SIG-M5 treated with dmso at 0.1 percent for 504 hours (cell line): ENCODE results near the gene MAS1.
"Not testable (repeated sequence)": the region's sequence is repeated elsewhere in the genome, so short reads cannot be mapped to it uniquely, and the experiment has no call there.

Experiments used
- DNase-seq: peaks from one replicate; lab custom pipeline; 2025; ENCODE audit not compliant: unreplicated experiment; lab: John Stamatoyannopoulos, UW

The MAS1 gene

DNA sequence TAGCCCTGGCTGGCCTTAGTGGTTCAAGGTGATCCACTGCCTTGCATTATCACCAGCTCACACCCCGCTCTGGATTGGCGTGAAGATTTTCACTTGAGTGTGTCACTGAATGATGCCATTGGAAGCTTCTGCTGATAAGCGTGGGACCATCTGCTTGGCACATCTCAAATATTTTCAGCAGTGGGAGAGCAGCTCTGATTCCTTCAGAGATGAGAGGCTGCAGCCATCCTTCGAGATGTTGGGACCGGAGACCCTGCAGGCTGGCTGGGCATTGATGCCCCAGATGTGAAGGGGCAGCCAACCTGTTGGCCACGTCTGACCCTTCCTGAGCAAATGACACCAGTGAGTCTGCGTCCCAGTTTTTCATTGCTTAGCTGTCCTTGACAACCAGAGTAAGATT lies at the start of gene MAS1:
TSS of gene MAS1 (plus strand) at position 197 of the 400 bp plus-strand sequence. CDS start 15,968 bp downstream, outside the sequence.
- no peak for DNase-seq

DNA sequence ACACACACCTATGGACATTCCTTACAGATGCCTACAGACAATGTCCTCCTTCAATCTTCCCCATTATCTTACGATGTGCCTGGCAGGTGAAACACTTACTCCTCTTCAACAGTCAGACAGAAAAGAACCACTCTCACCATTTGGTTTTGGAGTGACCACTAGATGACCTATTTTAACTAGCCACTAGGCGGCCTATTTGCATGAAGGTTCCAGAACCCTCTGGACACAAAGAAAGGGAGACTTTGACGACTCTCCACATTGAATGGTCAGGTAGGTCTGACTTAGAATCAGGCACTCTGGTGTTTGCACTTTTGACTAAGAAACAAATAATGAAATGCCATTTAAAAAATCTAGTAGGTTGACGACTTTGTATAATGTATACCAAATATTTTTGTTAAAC lies 48.8 kb upstream of the MAS1 start:
- no peak for DNase-seq

DNA sequence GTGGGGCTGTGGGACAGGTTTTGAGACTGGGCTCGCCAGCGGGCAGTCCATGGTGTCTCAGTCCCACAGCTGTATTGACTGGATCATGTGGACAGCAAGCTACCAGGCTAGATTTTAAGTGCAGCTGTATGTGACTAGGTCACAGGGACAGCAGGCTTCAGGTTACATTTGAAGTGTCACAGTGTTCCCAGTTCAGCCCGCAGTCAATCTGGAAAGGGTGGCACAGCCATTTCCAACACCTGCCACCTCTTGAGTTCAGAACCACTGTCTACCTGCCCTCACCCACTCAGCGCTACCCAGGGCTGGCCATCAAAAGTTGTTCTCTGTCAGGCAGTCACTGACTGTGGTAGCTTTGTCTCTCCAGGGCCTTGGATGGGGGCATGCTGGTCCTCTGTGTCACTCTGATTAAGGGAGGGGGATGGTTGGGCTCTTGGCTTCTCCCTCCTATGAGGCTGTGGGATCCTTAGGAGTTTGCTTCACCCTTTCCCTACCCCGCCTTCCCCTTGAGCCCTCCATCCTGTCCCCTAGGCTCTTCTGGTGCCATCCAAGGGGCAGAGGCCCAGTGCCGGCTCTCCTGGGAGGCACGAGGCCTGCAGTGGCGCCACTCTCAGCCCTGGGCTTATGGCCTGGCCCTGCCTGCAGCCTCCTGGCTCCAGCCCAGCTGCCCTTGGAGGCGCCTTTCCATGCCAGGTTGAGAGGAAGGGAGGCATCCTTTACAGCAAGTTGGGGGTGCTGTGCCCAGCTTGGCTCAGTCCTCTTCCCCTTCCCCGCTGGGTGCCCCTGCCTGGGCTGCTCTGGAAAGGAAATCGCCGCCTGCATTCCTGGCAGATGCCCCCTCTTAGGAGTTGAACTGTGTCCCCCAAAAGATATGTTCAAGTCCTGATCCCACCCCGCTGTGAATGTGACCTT lies 45.8 kb upstream of the MAS1 start:
- DNase-seq: no peak

DNA sequence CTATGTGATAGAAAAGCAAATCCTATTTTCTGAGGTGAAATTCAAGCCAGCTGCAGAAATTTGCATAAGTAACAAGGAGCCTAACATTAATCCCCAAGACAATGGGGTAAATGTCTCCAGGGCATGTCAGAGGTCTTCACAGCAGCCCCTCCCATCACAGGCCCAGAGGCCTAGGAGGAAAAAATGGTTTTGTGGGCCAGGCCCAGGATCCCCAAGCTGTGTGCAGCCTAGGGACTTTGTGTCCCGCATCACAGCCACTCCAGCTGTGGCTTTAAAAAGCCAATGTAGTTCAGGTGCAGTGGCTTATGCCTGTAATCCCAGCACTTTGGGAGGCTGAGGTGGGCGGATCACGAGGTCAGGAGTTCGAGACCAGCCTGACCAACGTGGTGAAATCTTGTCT lies 42.2 kb upstream of the MAS1 start:
- DNase-seq: not testable (repeated sequence)

DNA sequence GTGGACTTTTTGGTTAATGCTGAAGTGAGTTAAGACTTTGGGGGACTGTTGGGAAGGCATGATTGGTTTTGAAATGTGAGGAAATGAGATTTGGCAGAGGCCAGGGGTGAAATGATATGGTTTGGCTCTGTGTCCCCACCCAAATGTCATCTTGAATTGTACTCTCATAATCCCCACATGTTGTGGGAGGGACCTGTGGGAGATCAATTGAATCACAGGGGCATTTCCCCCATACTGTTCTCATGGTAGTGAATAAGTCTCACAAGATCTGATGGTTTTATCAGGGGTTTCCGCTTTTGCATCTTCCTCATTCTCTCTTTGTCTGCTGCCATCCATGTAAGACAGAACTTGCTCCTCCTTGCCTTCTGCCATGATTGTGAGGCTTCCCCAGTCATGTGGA lies 40.9 kb upstream of the MAS1 start:
- not testable (repeated sequence) for DNase-seq

DNA sequence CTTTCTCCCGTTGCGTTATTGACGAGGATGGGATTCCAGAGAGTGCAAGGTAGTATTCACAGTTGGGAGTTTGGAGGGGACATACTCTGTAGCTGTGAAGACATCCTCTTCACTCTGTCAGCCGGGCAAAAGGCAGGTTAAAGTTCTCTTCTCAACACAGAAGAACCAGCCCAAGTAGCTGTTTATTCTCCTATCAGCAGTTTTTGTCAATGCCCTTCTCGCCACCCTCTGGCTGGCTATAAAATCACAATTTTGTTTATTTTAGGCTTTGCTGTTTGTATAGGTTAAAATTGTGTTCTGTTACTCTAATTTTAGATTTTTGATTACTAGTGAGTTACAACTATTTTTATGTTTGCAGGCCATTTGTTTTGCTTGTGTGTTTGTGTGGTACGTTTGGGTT lies 37.9 kb upstream of the MAS1 start:
- DNase-seq: peak; percentile 45

DNA sequence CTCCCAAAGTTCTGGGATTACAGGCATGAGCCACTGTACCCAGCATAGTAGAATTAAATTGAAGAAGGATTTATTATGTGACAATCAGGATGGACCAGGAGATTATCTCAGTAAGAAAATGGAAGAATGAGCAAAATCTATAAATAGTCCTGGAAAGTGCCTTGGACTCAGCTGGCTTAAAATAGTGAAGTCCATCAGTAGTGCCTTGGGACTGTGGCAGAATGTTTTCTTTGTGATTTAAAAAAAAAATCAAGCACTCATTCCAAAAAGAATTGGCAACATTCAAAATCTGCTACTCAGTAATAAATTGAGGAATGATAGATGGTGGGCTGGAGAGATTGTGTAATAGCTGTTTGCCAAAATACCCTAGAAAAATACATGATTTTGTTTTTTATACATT lies 37.0 kb upstream of the MAS1 start:
- no peak for DNase-seq

DNA sequence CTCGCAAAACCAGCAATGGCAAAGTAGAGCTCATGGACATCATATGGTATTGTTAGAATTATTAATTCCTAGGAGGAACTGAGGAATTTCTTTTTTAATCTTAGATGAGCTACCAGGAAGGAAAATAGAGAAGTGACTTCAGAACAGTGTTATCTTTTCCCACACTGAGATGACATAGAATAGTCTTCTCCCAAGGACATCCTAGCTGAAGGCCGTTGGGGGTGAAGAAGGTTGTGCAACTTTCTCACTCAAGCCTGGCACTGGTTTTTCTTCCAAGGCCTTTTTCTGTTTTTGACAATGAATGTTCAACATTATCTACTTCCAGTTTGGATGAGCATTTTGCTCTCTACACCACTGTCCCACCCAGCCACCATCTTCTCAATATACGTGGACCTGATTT lies 35.8 kb upstream of the MAS1 start:
- no peak for DNase-seq

DNA sequence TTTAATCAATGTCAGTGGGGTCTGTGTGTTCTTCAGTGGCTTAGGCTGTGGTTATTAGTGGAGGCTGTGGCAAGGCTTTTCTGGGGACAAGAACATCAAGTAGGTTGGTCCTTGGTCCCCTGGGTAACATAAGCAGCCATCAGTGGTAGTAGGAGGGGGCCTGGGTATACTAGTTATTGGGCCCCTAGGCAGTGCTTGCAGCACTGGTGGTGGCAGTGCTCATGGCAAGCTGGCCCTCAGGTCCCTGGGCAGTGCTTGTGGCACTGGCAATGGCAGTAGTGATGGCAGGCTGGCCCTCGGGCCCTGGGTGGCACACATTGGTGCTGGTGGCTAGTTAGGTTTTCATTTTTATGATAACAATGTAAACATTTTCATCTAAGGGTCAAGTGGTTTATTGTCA lies 32.5 kb upstream of the MAS1 start:
- no peak for DNase-seq

DNA sequence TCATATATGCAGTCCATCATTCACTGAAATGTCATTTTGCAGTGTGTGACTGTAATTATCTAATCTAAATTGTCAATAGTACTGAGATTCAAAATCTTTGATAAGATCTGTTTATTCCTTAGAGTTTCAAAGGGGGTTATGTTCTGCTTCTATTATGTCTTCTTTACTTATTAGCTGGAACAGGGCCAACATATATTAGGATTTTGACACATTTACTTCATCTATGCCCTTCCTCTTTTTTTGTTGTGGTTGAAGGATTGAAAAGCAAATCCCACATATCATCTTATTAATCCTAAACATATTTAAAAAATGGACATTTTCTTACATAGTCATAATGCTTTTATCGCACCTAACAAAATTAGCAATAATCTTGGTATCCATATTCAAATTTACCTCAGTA lies 30.3 kb upstream of the MAS1 start:
- no peak for DNase-seq

DNA sequence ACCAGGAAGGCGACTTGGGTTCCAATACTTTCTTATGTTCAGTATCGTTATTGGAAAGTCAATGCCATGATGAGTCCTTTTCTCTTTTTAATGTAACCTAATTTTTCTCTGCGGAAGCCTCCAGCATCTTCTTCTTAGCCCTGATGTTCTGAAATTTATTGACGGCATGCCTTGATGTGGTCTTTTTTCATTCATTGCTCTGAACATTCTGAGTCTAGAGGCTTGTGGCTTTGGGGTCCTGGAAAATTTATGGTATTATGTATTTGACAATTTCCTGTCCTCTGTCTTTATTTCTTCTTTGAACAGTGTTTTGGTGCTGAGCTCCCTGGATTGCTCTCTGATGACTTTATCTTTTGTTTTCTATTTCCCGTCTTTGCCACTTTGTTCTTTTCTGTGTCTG lies 28.7 kb upstream of the MAS1 start:
- no peak for DNase-seq

DNA sequence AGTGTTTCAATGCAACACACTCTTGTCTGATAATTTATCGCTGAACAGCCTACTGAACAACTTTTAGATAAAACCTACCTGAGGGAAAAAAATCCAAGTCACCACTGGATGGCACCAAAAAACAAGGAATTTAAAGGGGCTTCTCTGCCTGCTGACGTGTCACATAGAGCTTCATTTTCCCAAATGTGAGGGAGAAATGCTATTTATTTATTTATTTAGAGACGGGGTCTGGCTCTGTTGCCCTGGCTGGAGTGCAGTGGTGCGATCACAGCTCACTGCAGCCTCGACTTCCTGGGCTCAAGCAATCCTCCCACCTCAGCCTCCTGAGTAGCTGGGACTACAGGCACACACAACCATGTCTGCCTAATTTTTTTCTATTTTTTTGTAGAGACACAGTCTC lies 27.4 kb upstream of the MAS1 start:
- DNase-seq: peak; percentile 52

DNA sequence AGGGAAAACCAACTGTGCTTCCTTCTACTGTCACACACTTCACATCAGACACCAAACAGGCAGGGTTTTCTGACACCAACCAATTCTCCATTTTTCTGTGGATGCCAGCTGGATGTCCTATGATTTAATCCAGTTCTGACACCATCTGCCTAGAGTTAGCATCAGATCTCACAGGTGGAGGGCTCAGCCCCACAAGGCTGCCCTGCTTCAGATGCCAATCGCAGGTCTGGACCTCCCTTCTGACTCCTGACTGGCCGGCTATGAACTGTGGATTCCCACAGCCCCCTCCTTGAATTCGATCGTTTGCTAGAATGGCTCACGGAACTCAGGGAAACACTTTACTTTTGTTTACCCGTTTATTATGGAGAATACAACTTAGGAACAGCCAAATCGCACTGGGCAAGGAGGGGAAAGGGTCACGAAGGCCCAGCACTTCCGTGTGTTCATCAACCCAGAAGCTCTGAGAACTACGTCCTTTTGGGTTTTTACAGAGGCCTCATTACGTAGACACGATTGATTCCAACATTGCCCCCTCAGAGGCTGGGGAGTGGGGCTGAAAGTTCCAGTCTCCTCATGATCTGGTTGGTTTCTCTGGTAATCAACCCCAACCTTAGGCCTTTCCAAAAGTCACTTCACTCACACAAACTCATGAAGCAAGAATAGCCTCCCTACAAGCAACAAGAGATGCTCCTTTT lies 25.4 kb upstream of the MAS1 start:
- DNase-seq: no peak

DNA sequence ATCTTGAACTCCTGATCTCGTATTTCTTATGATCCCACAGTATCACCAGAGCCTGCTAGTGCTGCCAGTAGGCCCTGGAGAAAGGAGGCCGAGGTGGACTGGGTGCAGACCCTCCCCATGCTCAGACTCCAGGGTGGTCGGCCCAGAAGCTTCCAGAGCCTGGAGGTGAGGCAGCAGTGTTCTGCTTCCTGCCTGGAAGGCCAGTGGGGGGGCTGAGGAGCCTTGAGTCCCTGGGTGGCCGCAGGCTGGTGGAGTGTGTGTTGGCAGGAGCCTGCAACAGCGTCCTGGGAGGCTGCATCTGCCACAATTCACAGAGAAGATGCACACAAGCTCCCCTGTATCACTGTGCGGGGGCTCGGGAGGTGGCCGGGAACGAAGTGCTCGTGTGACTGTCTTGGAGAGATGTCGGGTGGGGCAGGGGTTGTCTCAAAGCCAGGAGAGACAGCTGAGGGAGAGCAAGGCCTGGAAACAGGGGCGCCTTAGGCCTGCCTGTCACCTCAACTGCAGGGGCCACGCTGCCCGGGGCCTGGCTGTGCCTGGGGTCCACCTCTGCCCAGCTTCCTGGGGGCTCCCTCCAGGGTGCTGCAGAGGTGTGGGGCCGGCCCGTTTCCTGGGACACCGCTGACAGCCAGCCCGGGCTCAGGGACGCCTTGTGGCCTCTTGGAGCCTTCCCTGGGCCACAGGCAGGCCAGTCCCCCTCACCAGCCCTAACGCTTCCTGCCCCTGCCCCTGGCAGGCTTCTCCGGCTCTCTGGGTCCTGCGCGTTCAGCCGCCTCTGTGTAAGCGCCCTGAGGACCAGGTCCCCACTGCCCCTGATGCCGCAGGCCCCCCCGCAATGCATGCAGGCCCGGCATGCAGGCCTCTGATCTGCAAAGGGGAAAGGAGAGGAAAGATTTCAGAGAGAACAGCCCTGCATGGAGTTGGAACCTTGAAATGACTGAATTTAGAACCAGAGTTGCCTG lies 24.2 kb upstream of the MAS1 start:
- DNase-seq: no peak

DNA sequence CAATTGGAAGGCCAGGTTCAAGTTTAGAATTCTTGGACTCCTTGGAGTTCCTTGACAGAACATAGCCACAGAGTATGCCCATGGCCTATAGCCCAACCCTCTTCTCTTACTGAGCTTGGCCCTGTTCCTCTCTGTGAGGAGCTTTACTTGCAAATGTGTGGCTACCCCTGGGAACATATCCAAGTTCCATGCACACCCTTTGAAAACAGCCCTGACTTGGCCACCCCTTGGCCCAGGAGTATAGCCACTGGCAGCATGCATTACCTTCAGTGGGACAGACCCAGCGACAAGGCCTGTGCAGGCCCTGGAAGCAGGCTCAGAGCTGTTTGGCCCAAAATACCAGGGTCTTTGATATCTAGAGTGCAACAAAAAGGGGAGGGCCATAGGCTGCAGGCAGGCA lies 19.5 kb upstream of the MAS1 start:
- no peak for DNase-seq

DNA sequence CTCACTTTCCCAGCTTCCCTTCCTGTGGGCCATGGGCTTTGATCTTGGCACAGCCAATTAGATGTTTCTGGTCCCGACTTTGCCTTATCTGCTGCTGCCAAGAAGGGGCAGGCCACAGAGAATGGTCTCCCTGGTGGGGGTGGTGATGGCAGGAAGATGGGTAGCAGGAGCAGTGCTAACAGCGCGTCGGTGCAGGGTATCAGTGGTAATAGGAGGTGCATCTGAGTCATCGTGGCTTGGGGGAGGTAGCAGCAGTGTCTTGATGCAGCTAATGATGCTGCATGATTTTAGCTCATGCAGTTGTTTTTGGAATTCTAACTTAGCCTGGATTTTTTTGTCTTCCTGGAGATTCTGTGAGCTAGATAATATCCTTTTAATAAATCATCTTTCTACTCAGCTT lies 18.9 kb upstream of the MAS1 start:
- no peak for DNase-seq

DNA sequence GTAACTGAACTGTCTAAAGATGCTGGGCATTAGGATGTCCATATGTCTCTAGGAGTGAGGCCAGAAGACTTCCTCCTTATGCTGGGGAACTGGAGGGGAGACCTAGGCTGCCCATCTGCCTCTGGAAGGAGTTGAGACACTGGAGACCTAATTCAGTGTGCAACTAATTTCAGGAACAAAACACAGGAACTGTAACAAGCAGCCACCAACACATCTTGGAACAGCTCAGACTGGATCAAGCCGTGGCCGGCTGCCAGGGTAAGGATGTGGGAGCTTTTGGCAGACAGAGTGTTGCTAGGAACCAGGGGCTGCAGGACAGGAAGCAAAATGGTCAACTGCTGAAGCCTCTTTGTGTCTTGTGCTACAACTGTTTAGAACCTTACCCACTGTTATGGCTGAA lies 16.4 kb upstream of the MAS1 start:
- no peak for DNase-seq

DNA sequence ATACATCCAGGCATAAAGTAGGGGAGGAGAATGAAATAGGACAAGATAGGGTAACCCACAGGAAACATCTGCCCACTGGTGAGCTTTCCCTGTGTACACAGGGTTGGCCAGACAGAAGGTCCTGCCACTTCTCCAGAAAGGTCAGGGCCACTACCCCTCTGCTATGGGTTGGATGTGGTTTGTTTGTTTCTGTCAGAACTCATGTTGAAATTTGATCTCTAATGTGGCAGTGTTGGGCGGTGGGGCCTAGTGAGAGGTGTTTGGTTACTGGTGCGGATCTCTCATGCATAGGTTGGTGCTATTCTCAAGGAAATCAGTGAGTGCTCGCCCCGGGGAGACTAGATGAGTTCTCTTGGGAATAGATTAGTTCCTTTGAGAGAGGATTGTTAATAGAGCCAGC lies 15.6 kb upstream of the MAS1 start:
- no peak for DNase-seq

DNA sequence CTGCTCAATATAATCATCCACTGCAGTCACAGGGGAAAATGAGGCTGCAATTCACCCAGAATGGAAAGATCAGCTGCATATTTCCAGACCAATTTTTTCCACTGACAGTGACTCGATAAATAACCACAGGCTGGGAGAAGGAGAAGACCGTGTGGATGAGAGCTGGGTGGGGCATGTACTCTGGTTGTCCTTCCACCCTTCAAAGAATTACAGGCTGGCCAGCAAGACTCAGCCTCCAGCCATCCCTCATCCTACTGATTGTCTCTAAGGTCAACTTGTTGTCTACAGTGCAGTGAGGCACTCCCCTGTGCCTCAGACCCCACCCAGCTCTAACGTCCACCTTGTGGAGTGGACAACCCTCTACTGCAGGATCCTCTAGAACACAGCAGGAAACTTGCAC lies 14.5 kb upstream of the MAS1 start:
- no peak for DNase-seq

DNA sequence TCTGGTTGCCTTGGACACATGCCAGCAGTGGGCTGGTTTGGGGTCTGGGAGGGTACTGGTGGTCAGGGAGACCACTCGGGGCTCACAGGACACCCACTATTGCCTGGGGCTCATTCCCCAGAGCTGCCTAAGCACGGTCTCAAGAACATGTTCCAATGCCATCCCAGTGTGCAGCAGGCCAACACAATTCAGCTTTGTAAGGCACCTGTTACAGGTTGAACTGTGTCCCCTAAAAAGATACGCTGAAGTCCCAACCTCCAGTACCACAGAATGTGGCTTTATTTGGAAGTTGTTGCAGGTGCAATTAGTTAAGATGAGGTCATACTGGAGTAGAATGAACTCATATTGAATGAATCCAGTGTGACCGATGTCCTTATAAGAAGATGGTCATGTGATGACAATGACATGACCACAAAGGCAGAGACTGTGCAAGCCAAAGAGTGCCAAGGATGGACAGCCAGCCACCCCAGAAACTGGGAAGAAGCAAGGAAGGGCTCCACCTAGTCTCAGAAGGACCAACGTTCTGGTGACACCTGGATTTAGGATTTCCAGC lies 13.5 kb upstream of the MAS1 start:
- DNase-seq: no peak

DNA sequence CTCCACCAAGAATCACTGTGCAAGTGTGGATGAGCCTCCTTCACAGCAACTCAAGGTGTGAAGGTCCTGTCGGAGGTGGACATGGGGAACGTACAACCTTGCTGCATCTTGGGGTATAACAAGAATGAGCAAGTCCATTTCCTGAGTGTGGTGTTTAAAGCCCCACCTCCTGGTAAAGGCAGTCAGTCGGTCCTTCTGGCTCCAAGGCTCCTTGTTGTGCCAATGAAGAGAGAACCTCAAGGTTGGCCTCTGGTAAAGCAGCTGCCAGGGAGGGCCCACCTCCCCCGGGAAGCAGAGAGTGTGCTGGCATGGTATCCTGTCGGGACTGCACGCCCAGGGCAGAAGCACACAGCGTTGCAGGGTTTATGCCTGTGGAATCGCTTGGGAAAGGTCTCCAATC lies 12.4 kb upstream of the MAS1 start:
- DNase-seq: no peak
